GM12865 (cell line): Measurements from ENCODE around the gene SAMD7.

Experiments
- DNase-seq: peaks from one replicate; pipeline ENCODE4 v3.0.0; 2010; ENCODE audit warnings: low read depth
- H3K4me3 ChIP-seq: 2 replicates; pipeline ENCODE4 v1.5.1; 2011; ENCODE audit warnings: mild to moderate bottlenecking, low read depth, low read length, control low read depth
- TF ChIP-seq, protein P1 (sequence below): IDR thresholded peaks from 2 replicates; pipeline ENCODE4 v1.5.1; 2011; ENCODE audit warnings: low read length, control low read depth, low read depth, inconsistent platforms; ENCODE audit not compliant: insufficient read depth; ENCODE audit errors: missing control alignments

Gene SAMD7, protein sequence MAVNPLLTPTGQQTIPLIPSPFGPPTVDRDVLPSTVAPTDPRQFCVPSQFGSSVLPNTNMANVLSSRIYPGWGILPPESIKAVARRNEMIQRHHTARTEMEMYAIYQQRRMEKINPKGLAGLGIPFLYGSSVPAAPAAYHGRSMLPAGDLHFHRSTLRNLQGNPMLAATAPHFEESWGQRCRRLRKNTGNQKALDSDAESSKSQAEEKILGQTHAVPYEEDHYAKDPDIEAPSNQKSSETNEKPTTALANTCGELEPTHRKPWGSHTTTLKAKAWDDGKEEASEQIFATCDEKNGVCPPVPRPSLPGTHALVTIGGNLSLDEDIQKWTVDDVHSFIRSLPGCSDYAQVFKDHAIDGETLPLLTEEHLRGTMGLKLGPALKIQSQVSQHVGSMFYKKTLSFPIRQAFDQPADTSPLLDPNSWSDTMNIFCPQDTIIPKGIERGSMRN

DNA sequence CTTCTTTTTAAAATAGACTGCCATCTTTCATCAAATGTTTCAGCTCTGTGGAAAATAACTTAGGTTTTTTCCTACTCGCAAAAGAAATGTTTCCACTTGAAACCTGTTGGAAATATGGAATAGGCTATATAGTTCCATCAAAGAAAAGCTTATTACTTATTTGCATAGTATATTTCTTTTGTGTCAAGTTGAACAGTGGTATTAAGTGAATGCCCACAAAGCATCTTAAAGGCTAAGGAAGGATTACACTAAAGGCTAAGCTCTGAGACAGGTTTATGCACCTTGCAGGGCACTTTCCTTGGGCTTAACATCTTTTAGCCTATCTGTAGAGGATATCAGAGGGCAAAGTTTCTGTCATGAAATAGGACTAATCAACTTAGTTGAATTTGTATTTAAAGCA, at the start of gene SAMD7:
TSS of gene SAMD7 (plus strand) at position 301 of the 400 bp plus-strand sequence. CDS start 7,927 bp downstream, outside the sequence.
- TF ChIP-seq, protein P1, sequence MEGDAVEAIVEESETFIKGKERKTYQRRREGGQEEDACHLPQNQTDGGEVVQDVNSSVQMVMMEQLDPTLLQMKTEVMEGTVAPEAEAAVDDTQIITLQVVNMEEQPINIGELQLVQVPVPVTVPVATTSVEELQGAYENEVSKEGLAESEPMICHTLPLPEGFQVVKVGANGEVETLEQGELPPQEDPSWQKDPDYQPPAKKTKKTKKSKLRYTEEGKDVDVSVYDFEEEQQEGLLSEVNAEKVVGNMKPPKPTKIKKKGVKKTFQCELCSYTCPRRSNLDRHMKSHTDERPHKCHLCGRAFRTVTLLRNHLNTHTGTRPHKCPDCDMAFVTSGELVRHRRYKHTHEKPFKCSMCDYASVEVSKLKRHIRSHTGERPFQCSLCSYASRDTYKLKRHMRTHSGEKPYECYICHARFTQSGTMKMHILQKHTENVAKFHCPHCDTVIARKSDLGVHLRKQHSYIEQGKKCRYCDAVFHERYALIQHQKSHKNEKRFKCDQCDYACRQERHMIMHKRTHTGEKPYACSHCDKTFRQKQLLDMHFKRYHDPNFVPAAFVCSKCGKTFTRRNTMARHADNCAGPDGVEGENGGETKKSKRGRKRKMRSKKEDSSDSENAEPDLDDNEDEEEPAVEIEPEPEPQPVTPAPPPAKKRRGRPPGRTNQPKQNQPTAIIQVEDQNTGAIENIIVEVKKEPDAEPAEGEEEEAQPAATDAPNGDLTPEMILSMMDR: no peak
- DNase-seq: no peak
- H3K4me3 ChIP-seq: no peak within 1 kb of the TSS

DNA sequence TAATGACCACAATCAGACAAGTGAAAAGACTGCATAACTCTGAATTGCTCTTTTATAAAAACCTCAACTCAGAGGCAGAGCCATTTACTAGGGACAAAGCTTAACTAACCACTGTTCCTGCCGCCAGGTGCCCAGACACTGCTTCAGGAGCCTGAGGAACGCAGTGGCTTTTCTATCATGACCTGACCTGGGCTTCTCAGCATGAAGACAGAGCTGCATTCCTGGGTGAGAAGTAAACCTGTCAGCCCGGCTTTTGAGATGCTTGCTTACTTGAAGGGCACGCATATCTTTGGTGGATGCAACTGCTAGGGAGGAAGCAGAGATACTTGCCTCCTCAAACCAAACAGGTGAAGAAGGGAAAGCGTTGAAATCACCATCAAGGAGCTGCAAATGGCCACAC, 49.5 kb upstream of the SAMD7 start:
- H3K4me3 ChIP-seq: no peak overlapping the region
- no peak for DNase-seq
- TF ChIP-seq, protein P1: no peak

DNA sequence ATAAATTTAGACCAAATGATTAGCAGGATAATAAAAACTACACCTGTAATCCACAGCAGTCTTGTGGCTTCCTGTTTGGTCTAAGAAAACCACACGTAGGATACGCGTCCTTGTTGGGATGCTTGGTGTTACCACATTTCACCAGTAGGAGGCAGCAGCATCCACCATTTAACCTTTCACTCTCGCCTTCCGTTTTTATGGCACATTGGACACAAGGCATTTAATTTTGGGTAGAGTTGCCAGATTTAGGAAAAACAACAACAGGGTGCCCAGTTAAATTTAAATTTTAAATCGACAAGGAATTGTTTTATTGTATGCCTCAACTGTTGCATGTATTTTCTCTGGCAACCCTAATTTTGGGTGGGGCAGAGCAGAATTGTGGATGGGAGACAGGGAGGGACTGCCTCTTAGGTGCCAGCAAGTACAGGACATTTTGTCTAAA, 47.9 kb upstream of the SAMD7 start:
- TF ChIP-seq, protein P1: peak; percentile 91
- no peak overlapping the region for H3K4me3 ChIP-seq
- peak; percentile 84 for DNase-seq

DNA sequence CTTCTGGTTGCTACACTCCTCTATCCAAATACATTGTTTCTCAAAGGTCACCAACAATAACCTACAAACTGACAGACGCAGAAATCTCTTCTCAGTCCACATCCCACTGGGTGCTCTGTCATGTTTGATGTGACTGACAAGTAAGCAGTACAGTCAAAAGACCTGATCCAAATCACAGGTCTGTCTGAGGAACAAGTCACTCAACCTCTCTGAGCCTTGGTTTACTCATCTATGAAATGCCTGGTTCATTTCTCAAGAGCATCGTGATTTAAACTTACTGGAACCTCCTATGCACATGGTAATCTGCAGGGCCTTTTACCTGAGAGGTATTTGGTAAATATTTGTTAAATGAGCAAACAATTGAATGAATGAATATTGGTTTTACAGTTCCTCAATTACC, 47.1 kb upstream of the SAMD7 start:
- H3K4me3 ChIP-seq: no peak overlapping the region
- DNase-seq: no peak
- TF ChIP-seq, protein P1: no peak

DNA sequence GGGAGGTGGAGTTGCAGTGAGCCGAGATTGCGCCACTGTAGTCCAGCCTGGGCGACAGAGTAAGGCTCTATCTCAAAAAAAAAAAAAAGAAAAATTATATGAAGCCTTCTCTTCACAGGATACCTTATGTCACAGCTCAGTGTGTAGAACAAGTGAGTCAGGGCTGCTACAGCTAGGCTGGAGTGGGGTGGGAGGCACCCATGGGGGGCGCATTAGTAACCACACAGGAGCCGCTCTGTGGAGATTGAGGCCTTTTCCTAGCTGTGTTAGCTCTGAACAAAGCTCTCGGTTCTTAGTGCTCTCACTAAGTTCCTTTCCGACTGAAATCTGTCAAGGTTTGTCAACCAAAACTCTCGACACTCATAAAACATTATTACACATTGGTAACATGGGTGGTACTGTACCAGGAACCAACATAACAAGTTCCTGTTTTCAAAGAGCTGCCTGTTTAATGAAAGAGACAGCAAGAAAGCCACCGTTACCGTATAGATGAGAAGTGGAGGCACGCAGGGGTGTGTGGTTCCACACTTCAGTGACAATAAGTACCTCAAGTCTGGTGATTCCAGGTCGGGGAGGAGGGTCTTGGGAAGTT, 46.1 kb upstream of the SAMD7 start:
- TF ChIP-seq, protein P1: no peak
- peak; percentile 38 for DNase-seq
- H3K4me3 ChIP-seq: no peak overlapping the region

DNA sequence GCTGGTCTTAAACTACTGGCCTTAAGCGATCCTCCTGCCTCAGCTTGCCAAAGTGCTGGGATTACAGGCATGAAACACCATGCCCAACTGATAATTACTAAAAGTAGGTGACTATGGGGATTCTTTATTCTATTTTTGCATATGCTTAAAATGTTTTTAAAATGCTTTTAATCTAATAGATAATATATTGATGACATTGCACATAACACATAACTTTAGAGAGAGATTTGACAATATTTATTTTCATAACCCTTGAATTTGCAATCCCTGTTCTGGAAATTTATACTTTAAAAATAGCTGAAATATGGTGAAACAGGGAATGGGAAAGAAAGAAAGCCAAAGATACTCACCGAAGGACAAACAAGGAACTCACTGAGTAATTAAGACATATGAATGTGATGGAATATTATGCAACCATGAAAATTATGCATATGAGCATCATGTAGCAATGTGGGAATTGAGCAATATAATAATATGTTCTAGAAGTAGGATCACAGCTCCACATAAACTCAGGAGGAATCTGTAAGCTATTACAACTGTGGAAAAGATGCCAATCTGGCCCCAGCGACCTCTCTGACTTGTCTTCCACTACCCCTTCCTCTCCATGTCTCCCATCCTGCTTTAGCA, 43.7 kb upstream of the SAMD7 start:
- no peak for DNase-seq
- H3K4me3 ChIP-seq: no peak overlapping the region
- TF ChIP-seq, protein P1: no peak
